Measurements from ENCODE around the gene RAD51. TPM values are rescaled to one million over a fixed set of nuclear protein-coding genes. Genes with fewer than 3 reads are reported as not detected.

Gene RAD51
- total RNA-seq, 4 donors from 2014 or later = 0.88 to 5.8 (median 3.1) TPM; not detected in 1

- TF ChIP-seq CTCF (IDR thresholded peaks at IDR 0.05; ENCODE audit: low read depth) = no peak
Observed at GRCh38 chr15:40751745-40752144, 56.8 kb downstream of the RAD51 start.

GRCh38 chr15:40754574-40754882 lies 59.6 kb downstream of the RAD51 start:
- no peak for TF ChIP-seq CTCF (IDR thresholded peaks at IDR 0.05; ENCODE audit: low read depth)

GRCh38 chr15:40754883-40755811 lies 60.2 kb downstream of the RAD51 start, which contains the start of gene RMDN3:
Gene RMDN3, minus strand, starts transcription at chr15:40755254. Its CDS starts 471 bp downstream, at chr15:40754783.
- no peak for TF ChIP-seq CTCF (IDR thresholded peaks at IDR 0.05; ENCODE audit: low read depth)

- no peak for TF ChIP-seq CTCF (IDR thresholded peaks at IDR 0.05; ENCODE audit: low read depth)
Observed at GRCh38 chr15:40755812-40756208, 60.8 kb downstream of the RAD51 start.

GRCh38 chr15:40756938-40757337 lies 62.0 kb downstream of the RAD51 start:
- TF ChIP-seq CTCF (IDR thresholded peaks at IDR 0.05; ENCODE audit: low read depth) = no peak

- TF ChIP-seq CTCF (IDR thresholded peaks at IDR 0.05; ENCODE audit: low read depth) = no peak
Observed at GRCh38 chr15:40759961-40760360, 65.0 kb downstream of the RAD51 start.

- no peak for TF ChIP-seq CTCF (IDR thresholded peaks at IDR 0.05; ENCODE audit: low read depth)
Observed at GRCh38 chr15:40762919-40763800, 68.2 kb downstream of the RAD51 start.
